ENCODE results near the gene ALS2CL. TPM values are rescaled to one million over a fixed set of nuclear protein-coding genes. Genes with fewer than 3 reads are reported as not detected.

Gene ALS2CL
- total RNA-seq, 4 donors from 2014 or later = 129 to 260 (median 172) TPM

- peaks cover 2% of the 10 kb centered on the region for H3K27me3 ChIP-seq
- WGBS = 75% methylated on average over 2 of the region's 2 CpGs
- no peak for TF ChIP-seq POLR2AphosphoS5 (IDR thresholded peaks at IDR 0.05)
- no peak for TF ChIP-seq CTCF (IDR thresholded peaks at IDR 0.05)
- no peak for TF ChIP-seq POLR2A (IDR thresholded peaks at IDR 0.05)
- TF ChIP-seq EP300 (IDR thresholded peaks at IDR 0.05) = no peak
Observed at GRCh38 chr3:46648096-46648495, 45.4 kb downstream of the ALS2CL start.

GRCh38 chr3:46646700-46647099 lies 46.8 kb downstream of the ALS2CL start:
- H3K4me1 ChIP-seq = peaks cover 3% of the 10 kb centered on the region
- peaks cover 3% of the 10 kb centered on the region for H3K27me3 ChIP-seq
- no peak overlapping the region for H3K4me3 ChIP-seq
- H3K9me3 ChIP-seq = no peaks in the 10 kb centered on the region
- WGBS = 60% methylated on average over 6 of the region's 6 CpGs
- TF ChIP-seq POLR2A (IDR thresholded peaks at IDR 0.05) (no peak), EP300 (IDR thresholded peaks at IDR 0.05) (no peak), CTCF (IDR thresholded peaks at IDR 0.05) (no peak), POLR2AphosphoS5 (IDR thresholded peaks at IDR 0.05) (no peak)
- no peaks in the 10 kb centered on the region for H3K36me3 ChIP-seq
- no peak for DNase-seq (ENCODE audit: low spot score in 2 of 2)
- H3K27ac ChIP-seq = no peak overlapping the region

More at GRCh38 chr3:46648096-46648495, 45.4 kb downstream of the ALS2CL start:
- Histone ChIP-seq H3K36me3 (no peaks in the 10 kb centered on the region), H3K4me3 (no peak overlapping the region), H3K27ac (no peak overlapping the region), H3K9me3 (no peaks in the 10 kb centered on the region), H3K4me1 (peaks cover 3% of the 10 kb centered on the region)
- DNase-seq (ENCODE audit: low spot score in 2 of 2) = no peak

GRCh38 chr3:46643701-46644100 lies 49.8 kb downstream of the ALS2CL start:
- peaks cover 3% of the 10 kb centered on the region for H3K4me1 ChIP-seq
- no peaks in the 10 kb centered on the region for H3K9me3 ChIP-seq
- H3K27me3 ChIP-seq = peaks cover 5% of the 10 kb centered on the region
- no peak for DNase-seq (ENCODE audit: low spot score in 2 of 2)
- H3K36me3 ChIP-seq = no peaks in the 10 kb centered on the region
- H3K27ac ChIP-seq = no peak overlapping the region
- WGBS = 54% methylated on average over 1 of the region's 1 CpG
- no peak overlapping the region for H3K4me3 ChIP-seq
- TF ChIP-seq POLR2A (IDR thresholded peaks at IDR 0.05) (no peak), CTCF (IDR thresholded peaks at IDR 0.05) (no peak), EP300 (IDR thresholded peaks at IDR 0.05) (no peak), POLR2AphosphoS5 (IDR thresholded peaks at IDR 0.05) (no peak)

- peaks cover 5% of the 10 kb centered on the region for H3K27me3 ChIP-seq
- 87% methylated on average over 6 of the region's 6 CpGs for WGBS
Observed at GRCh38 chr3:46642971-46643370, 50.5 kb downstream of the ALS2CL start.

GRCh38 chr3:46640927-46641326 lies 52.6 kb downstream of the ALS2CL start:
- no peak for DNase-seq (ENCODE audit: low spot score in 2 of 2)
- Histone ChIP-seq H3K27ac (no peak overlapping the region), H3K27me3 (peaks cover 3% of the 10 kb centered on the region), H3K4me1 (no peaks in the 10 kb centered on the region), H3K36me3 (no peaks in the 10 kb centered on the region), H3K4me3 (no peak overlapping the region), H3K9me3 (no peaks in the 10 kb centered on the region)
- 77% methylated on average over 3 of the region's 3 CpGs for WGBS
- TF ChIP-seq EP300 (IDR thresholded peaks at IDR 0.05) = no peak
- no peak for TF ChIP-seq POLR2A (IDR thresholded peaks at IDR 0.05)
- TF ChIP-seq POLR2AphosphoS5 (IDR thresholded peaks at IDR 0.05) = no peak
- TF ChIP-seq CTCF (IDR thresholded peaks at IDR 0.05) = no peak

More at GRCh38 chr3:46642971-46643370, 50.5 kb downstream of the ALS2CL start:
- H3K36me3 ChIP-seq = no peaks in the 10 kb centered on the region
- no peak for DNase-seq (ENCODE audit: low spot score in 2 of 2)
- H3K4me1 ChIP-seq = peaks cover 3% of the 10 kb centered on the region
- no peak for TF ChIP-seq POLR2A (IDR thresholded peaks at IDR 0.05)
- no peak for TF ChIP-seq POLR2AphosphoS5 (IDR thresholded peaks at IDR 0.05)
- H3K4me3 ChIP-seq = no peak overlapping the region
- H3K9me3 ChIP-seq = no peaks in the 10 kb centered on the region
- H3K27ac ChIP-seq = no peak overlapping the region

GRCh38 chr3:46639221-46639620 lies 54.3 kb downstream of the ALS2CL start:
- DNase-seq (ENCODE audit: low spot score in 2 of 2) = no peak
- no peak overlapping the region for H3K4me3 ChIP-seq
- peaks cover 3% of the 10 kb centered on the region for H3K27me3 ChIP-seq
- no peaks in the 10 kb centered on the region for H3K4me1 ChIP-seq
- no peak overlapping the region for H3K27ac ChIP-seq
- TF ChIP-seq CTCF (IDR thresholded peaks at IDR 0.05) = no peak
- no peak for TF ChIP-seq EP300 (IDR thresholded peaks at IDR 0.05)
- no peak for TF ChIP-seq POLR2A (IDR thresholded peaks at IDR 0.05)
- TF ChIP-seq POLR2AphosphoS5 (IDR thresholded peaks at IDR 0.05) = no peak
- H3K9me3 ChIP-seq = no peaks in the 10 kb centered on the region
- H3K36me3 ChIP-seq = no peaks in the 10 kb centered on the region
